ENCODE measurements around the gene ACP6.

DNA sequence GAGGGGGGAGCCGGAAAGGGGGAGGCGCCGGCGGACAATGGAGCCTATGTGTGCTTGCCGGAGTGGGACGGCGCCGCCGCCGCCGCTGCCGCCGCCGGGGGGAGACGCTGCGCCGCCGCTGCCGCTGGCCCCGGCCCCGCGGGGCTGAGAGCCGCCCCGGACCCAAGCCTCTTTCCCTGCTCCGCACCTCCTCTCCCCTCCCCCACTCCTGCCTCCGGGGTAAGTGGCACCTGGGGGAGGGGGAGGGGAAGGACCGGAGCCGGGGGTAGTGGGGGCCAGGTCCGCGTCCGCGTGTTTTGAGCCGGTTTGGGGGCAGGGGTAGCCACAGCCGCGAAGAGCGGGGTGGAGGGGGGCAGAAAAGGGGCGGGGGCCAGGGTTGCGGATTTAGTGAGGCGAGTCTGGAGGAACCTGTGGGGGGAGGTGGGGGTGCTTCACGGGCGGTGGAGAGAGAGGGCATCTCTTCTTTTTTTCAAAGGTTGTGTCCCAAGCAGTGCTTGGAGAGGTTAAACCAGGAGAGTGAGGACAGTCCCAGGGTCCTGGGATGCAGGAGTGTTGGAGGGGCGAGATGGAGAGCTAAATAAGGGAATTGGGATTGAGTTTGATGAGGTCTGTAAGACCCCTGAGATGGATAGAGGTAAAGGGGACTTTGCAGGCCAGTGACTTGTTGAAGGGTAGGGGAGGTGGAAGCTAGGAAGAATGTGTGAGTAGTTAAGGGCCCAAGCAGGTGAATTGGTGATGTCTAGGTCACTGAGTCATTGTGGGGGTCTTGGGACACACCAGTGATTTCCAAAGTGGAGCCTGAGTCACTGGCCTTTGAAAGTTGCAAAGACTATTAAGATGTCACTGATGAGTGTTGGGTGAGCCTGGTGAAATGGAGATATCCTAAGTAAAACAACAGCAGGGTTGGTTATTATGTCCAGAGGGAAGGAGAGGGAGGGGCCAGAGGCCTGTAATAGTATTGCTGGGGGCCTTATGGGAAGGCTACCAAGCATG, 69.9 kb downstream of the ACP6 start:
- TF ChIP-seq, protein P1, sequence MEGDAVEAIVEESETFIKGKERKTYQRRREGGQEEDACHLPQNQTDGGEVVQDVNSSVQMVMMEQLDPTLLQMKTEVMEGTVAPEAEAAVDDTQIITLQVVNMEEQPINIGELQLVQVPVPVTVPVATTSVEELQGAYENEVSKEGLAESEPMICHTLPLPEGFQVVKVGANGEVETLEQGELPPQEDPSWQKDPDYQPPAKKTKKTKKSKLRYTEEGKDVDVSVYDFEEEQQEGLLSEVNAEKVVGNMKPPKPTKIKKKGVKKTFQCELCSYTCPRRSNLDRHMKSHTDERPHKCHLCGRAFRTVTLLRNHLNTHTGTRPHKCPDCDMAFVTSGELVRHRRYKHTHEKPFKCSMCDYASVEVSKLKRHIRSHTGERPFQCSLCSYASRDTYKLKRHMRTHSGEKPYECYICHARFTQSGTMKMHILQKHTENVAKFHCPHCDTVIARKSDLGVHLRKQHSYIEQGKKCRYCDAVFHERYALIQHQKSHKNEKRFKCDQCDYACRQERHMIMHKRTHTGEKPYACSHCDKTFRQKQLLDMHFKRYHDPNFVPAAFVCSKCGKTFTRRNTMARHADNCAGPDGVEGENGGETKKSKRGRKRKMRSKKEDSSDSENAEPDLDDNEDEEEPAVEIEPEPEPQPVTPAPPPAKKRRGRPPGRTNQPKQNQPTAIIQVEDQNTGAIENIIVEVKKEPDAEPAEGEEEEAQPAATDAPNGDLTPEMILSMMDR (IDR thresholded peaks at IDR 0.05; ENCODE audit: low read length): no peak
- no peak for TF ChIP-seq EZH2 (IDR thresholded peaks at IDR 0.05; ENCODE audit: borderline replicate concordance, low read length)

All from OCI-LY1 (cell line).